Measurements from ENCODE around the gene GRIK3. TPM values are rescaled to one million over a fixed set of nuclear protein-coding genes. Genes with fewer than 3 reads are reported as not detected.
A peak's percentile ranks its signal among the peaks of the same experiment; 100 is the strongest.

GRIK3 gene
- total and polyA plus RNA-seq, 2 of the 8 experiments (the other 6 are each of a cell fraction or from before 2014, with no cell fraction given): 2.1 to 3.4 TPM

- POLR2A ChIA-PET (ENCODE audit: partially characterized antibody): no interaction called here
- Histone ChIP-seq H3K14ac (ENCODE audit: insufficient read length) (no peak overlapping the region), H3K4me1 (replicated peaks in 1 of 4; ENCODE audit: control insufficient read depth in 3 of 4, insufficient read depth in 4 of 4, low read length in 3 of 4) (peaks cover under 1 to 4% (median 2%) of the 10 kb centered on the region in 4 experiments; a peak in 5 of 7 replicates)
- TF ChIP-seq SIX5 (IDR thresholded peaks at IDR 0.05; ENCODE audit: low read depth, low read length) (no peak), JUND (IDR thresholded peaks at IDR 0.05; ENCODE audit: low read length) (no peak), PHF8 (conservative IDR thresholded peaks at IDR 0.05; ENCODE audit: low read depth, low read length) (no peak), RFX5 (IDR thresholded peaks at IDR 0.05; ENCODE audit: borderline replicate concordance, low read depth, low read length) (no peak), RBBP5 (IDR thresholded peaks at IDR 0.05; ENCODE audit: borderline replicate concordance, low read depth, low read length) (no peak), RAD21 (IDR thresholded peaks at IDR 0.05 in 1 of 2, conservative IDR thresholded peaks at IDR 0.05 in 1 of 2; ENCODE audit: low read depth in 2 of 2, low read length in 2 of 2) (no peak), KDM1A (IDR thresholded peaks at IDR 0.05; ENCODE audit: borderline replicate concordance, low read length) (no peak), ASH2L (IDR thresholded peaks at IDR 0.05; ENCODE audit: low read length) (no peak), FOSL1 (IDR thresholded peaks at IDR 0.05; ENCODE audit: insufficient read depth, low read depth, low read length) (no peak), MAX (IDR thresholded peaks at IDR 0.05) (no peak), KDM4A (IDR thresholded peaks at IDR 0.05; ENCODE audit: low read depth, low read length, severe bottlenecking) (no peak), CEBPB (IDR thresholded peaks at IDR 0.05; ENCODE audit: low read depth, low read length) (no peak), SAP30 (IDR thresholded peaks at IDR 0.05; ENCODE audit: insufficient read depth, insufficient replicate concordance, low read length) (no peak), CHD2 (IDR thresholded peaks at IDR 0.05; ENCODE audit: low read length) (no peak)
Observed at GRCh38 chr1:36942148-36942547, 92.2 kb downstream of the GRIK3 start.

More at GRCh38 chr1:36942148-36942547, 92.2 kb downstream of the GRIK3 start:
- H3K56ac ChIP-seq (replicated peaks; ENCODE audit: insufficient read length, low read depth, low read length): no peak overlapping the region
- H2BK120ac ChIP-seq (replicated peaks; ENCODE audit: low read depth, low read length): no peak overlapping the region
- no peak overlapping the region for H4K91ac ChIP-seq (replicated peaks; ENCODE audit: insufficient read length, low read length)
- no peak overlapping the region for H2BK5ac ChIP-seq (ENCODE audit: low read depth, low read length)
- H3K4me3 ChIP-seq (ENCODE audit: extremely low read depth in 1 of 4, insufficient read depth in 2 of 4, low read depth in 3 of 4, low read length in 4 of 4): no peak overlapping the region
- H3K4me2 ChIP-seq (ENCODE audit: insufficient read depth in 1 of 2, low read depth in 2 of 2, low read length in 2 of 2): no peak overlapping the region
- no peak overlapping the region for H2AK5ac ChIP-seq (ENCODE audit: low read depth, low read length)
- H3K79me2 ChIP-seq (ENCODE audit: control insufficient read depth in 1 of 2, insufficient read depth in 2 of 2, low read length in 2 of 2): no peaks in the 10 kb centered on the region
- peaks cover 0 to under 1% of the 10 kb centered on the region in 2 experiments for H4K20me1 ChIP-seq (replicated peaks in 1 of 2; ENCODE audit: control insufficient read depth in 1 of 2, insufficient read depth in 2 of 2, low read length in 2 of 2)
- H2BK20ac ChIP-seq (ENCODE audit: low read length): 0 out of 2 replicates have a peak overlapping the region, but pooled peaks have one; percentile 32
- peak overlapping the region; percentile 50; the same call in 1 of the 2 replicates for H2BK12ac ChIP-seq (ENCODE audit: low read depth, low read length)
- no peaks in the 10 kb centered on the region for H3K9me3 ChIP-seq (ENCODE audit: insufficient read depth in 2 of 2, low read depth in 1 of 2, low read length in 1 of 2)
- H3K36me3 ChIP-seq (ENCODE audit: control insufficient read depth in 2 of 4, insufficient read depth in 4 of 4, low read length in 3 of 4): no peaks in the 10 kb centered on the region
- DNase-seq (ENCODE audit: low read depth in 1 of 2, low spot score in 2 of 2): no peak
- no peaks in the 10 kb centered on the region for H3K23me2 ChIP-seq (ENCODE audit: low read depth, low read length)
- H4K5ac ChIP-seq (ENCODE audit: insufficient read length, low read depth, low read length): no peak overlapping the region
- CTCF ChIA-PET (ENCODE audit: partially characterized antibody): interaction anchor here (1.0 to 4.8 kb wide), 7 partner anchors 12 to 426 kb away, joined by 3 to 17 read pairs (median 3); no protein-coding TSS in a partner anchor
- no peak overlapping the region for H4K8ac ChIP-seq (ENCODE audit: extremely low read depth, insufficient read depth, low read length)
- no peaks in the 10 kb centered on the region for H3K27me3 ChIP-seq (replicated peaks in 1 of 4; ENCODE audit: control insufficient read depth in 3 of 4, extremely low read depth in 1 of 4, insufficient read depth in 3 of 4, low read length in 3 of 4)
- H3K23ac ChIP-seq (ENCODE audit: insufficient read length): no peak overlapping the region
- H3K79me1 ChIP-seq (ENCODE audit: low read depth, low read length): no peaks in the 10 kb centered on the region
- no peak overlapping the region for H3K9ac ChIP-seq (replicated peaks in 1 of 4; ENCODE audit: extremely low read depth in 1 of 4, low read depth in 3 of 4, low read length in 3 of 4)
- no peak overlapping the region for H2AFZ ChIP-seq (ENCODE audit: low read length)
- no peak overlapping the region for H3K18ac ChIP-seq (ENCODE audit: extremely low read depth, low read length)
- no peak overlapping the region for H3K27ac ChIP-seq (ENCODE audit: low read depth, low read length)
- WGBS, 2 experiments (ENCODE audit: extremely low coverage in 1 of 2, insufficient coverage in 1 of 2, insufficient read length in 1 of 2, insufficient replicate concordance in 2 of 2, low coverage in 1 of 2, low lambda C conversion rate in 2 of 2, missing lambda C conversion rate in 1 of 2): 82% methylated on average over 12 of the region's 12 CpGs; no CpG with 5 or more reads in 1 of the 2 experiments
- H2BK15ac ChIP-seq (ENCODE audit: low read length): 0 out of 2 replicates have a peak overlapping the region, but pooled peaks have one; percentile 72
- no peak overlapping the region for H3K4ac ChIP-seq (replicated peaks; ENCODE audit: insufficient read length, low read depth, low read length)
- FAIRE-seq: no peak
